ENCODE data around the gene GUSB. TPM values are rescaled to one million over a fixed set of nuclear protein-coding genes. Genes with fewer than 3 reads are reported as not detected.

The GUSB gene
- total RNA-seq, 2 donors from 2014 or later = 53.4 to 66.7 TPM

GRCh38 chr7:65927489-65928448, 54.2 kb downstream of the GUSB start:
- Mint-ChIP-seq H3K9me3 (no peaks in the 10 kb centered on the region), H3K27me3 (no peaks in the 10 kb centered on the region)

GRCh38 chr7:65926588-65926987, 55.4 kb downstream of the GUSB start:
- no peaks in the 10 kb centered on the region for H3K36me3 Mint-ChIP-seq (ENCODE audit: low read depth)
- no peak for ATAC-seq (replicated peaks)
- H3K9me3 Mint-ChIP-seq = no peaks in the 10 kb centered on the region
- H3K27me3 Mint-ChIP-seq = no peaks in the 10 kb centered on the region
- H3K4me1 Mint-ChIP-seq = peaks cover 9% of the 10 kb centered on the region
- no peak overlapping the region for H3K4me3 Mint-ChIP-seq
- H3K27ac Mint-ChIP-seq = no peak overlapping the region

More at GRCh38 chr7:65927489-65928448, 54.2 kb downstream of the GUSB start:
- no peak for ATAC-seq (replicated peaks)
- H3K4me3 Mint-ChIP-seq = no peak overlapping the region
- no peak overlapping the region for H3K27ac Mint-ChIP-seq
- no peaks in the 10 kb centered on the region for H3K36me3 Mint-ChIP-seq (ENCODE audit: low read depth)
- H3K4me1 Mint-ChIP-seq = peaks cover 11% of the 10 kb centered on the region

- ATAC-seq (replicated peaks) = no peak
Measured at GRCh38 chr7:65925040-65925439, 57.0 kb downstream of the GUSB start.

GRCh38 chr7:65924193-65924592, 57.8 kb downstream of the GUSB start:
- H3K9me3 Mint-ChIP-seq = no peaks in the 10 kb centered on the region
- H3K27ac Mint-ChIP-seq = no peak overlapping the region
- no peak for ATAC-seq (replicated peaks)
- H3K4me3 Mint-ChIP-seq = no peak overlapping the region
- H3K4me1 Mint-ChIP-seq = peaks cover 7% of the 10 kb centered on the region
- H3K27me3 Mint-ChIP-seq = no peaks in the 10 kb centered on the region
- no peaks in the 10 kb centered on the region for H3K36me3 Mint-ChIP-seq (ENCODE audit: low read depth)

More at GRCh38 chr7:65925040-65925439, 57.0 kb downstream of the GUSB start:
- Mint-ChIP-seq H3K4me1 (peaks cover 5% of the 10 kb centered on the region), H3K27ac (no peak overlapping the region), H3K4me3 (no peak overlapping the region), H3K27me3 (no peaks in the 10 kb centered on the region), H3K9me3 (no peaks in the 10 kb centered on the region), H3K36me3 (ENCODE audit: low read depth) (no peaks in the 10 kb centered on the region)

GRCh38 chr7:65923316-65923715, 58.7 kb downstream of the GUSB start:
- ATAC-seq (replicated peaks) = no peak

GRCh38 chr7:65915921-65916657, 65.9 kb downstream of the GUSB start:
- H3K27ac Mint-ChIP-seq = no peak overlapping the region
- H3K4me1 Mint-ChIP-seq = peaks cover 14% of the 10 kb centered on the region
- no peaks in the 10 kb centered on the region for H3K9me3 Mint-ChIP-seq
- ATAC-seq (replicated peaks) = no peak
- H3K4me3 Mint-ChIP-seq = no peak overlapping the region
- no peaks in the 10 kb centered on the region for H3K36me3 Mint-ChIP-seq (ENCODE audit: low read depth)
- H3K27me3 Mint-ChIP-seq = no peaks in the 10 kb centered on the region

More at GRCh38 chr7:65923316-65923715, 58.7 kb downstream of the GUSB start:
- Mint-ChIP-seq H3K27ac (no peak overlapping the region), H3K9me3 (no peaks in the 10 kb centered on the region), H3K27me3 (no peaks in the 10 kb centered on the region), H3K4me1 (peaks cover 7% of the 10 kb centered on the region), H3K4me3 (no peak overlapping the region), H3K36me3 (ENCODE audit: low read depth) (no peaks in the 10 kb centered on the region)

GRCh38 chr7:65912237-65912636, 69.8 kb downstream of the GUSB start:
- Mint-ChIP-seq H3K4me1 (peaks cover 8% of the 10 kb centered on the region), H3K27ac (no peak overlapping the region), H3K36me3 (ENCODE audit: low read depth) (no peaks in the 10 kb centered on the region), H3K27me3 (no peaks in the 10 kb centered on the region), H3K9me3 (no peaks in the 10 kb centered on the region), H3K4me3 (no peak overlapping the region)
- no peak for ATAC-seq (replicated peaks)

Other genes starting within 250 kb of the GUSB start
- gene VKORC1L1, start 109.1 kb downstream of the GUSB start, total RNA-seq = 10 to 100 TPM; 10.4 to 22.8 TPM
- gene ASL, start 93.6 kb upstream of the GUSB start, total RNA-seq = 10 to 100 TPM; 33.8 to 34.7 TPM
- gene CRCP, start 132.6 kb upstream of the GUSB start, total RNA-seq = 10 to 100 TPM; 19.6 to 25.7 TPM
- under 1 TPM; 0.84 to 0.93 TPM for gene TPST1, start 223.1 kb upstream of the GUSB start, total RNA-seq